ENCODE data around the gene MACROD2. TPM values are rescaled to one million over a fixed set of nuclear protein-coding genes. Genes with fewer than 3 reads are reported as not detected.

The MACROD2 gene
- total RNA-seq, 4 donors from 2014 or later, result 8.7 to 17.8 (median 10.8) TPM

- TF ChIP-seq, protein P1, sequence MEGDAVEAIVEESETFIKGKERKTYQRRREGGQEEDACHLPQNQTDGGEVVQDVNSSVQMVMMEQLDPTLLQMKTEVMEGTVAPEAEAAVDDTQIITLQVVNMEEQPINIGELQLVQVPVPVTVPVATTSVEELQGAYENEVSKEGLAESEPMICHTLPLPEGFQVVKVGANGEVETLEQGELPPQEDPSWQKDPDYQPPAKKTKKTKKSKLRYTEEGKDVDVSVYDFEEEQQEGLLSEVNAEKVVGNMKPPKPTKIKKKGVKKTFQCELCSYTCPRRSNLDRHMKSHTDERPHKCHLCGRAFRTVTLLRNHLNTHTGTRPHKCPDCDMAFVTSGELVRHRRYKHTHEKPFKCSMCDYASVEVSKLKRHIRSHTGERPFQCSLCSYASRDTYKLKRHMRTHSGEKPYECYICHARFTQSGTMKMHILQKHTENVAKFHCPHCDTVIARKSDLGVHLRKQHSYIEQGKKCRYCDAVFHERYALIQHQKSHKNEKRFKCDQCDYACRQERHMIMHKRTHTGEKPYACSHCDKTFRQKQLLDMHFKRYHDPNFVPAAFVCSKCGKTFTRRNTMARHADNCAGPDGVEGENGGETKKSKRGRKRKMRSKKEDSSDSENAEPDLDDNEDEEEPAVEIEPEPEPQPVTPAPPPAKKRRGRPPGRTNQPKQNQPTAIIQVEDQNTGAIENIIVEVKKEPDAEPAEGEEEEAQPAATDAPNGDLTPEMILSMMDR (IDR thresholded peaks at IDR 0.05), result no peak
- no peak for TF ChIP-seq POLR2A (IDR thresholded peaks at IDR 0.05)
- no peak overlapping the region for H3K4me3 ChIP-seq (replicated peaks in 1 of 3)
- 83 to 90% methylated on average over 5 of the region's 5 CpGs for WGBS, 2 donors
- no peaks in the 10 kb centered on the region for H3K9me3 ChIP-seq
- H3K36me3 ChIP-seq, result no peaks in the 10 kb centered on the region
- H3K27me3 ChIP-seq, result no peaks in the 10 kb centered on the region
- H3K27ac ChIP-seq, result no peak overlapping the region
- no peaks in the 10 kb centered on the region for H3K4me1 ChIP-seq
- intact Hi-C loops (cut with DNase I), result no loop called here
- no peak for DNase-seq
These were observed 884.5 kb downstream of the MACROD2 start for GRCh38 chr20:14879839-14880238.

GRCh38 chr20:14881518-14881917, 886.2 kb downstream of the MACROD2 start:
- DNase-seq, result no peak
- Histone ChIP-seq H3K9me3 (no peaks in the 10 kb centered on the region), H3K4me3 (replicated peaks in 1 of 3) (no peak overlapping the region), H3K36me3 (no peaks in the 10 kb centered on the region), H3K4me1 (no peaks in the 10 kb centered on the region), H3K27me3 (no peaks in the 10 kb centered on the region), H3K27ac (no peak overlapping the region)
- intact Hi-C loops (cut with DNase I), result no loop called here
- no peak for TF ChIP-seq POLR2A (IDR thresholded peaks at IDR 0.05)
- TF ChIP-seq, protein P1 (IDR thresholded peaks at IDR 0.05), result no peak
- 90 to 98% methylated on average over 2 of the region's 2 CpGs for WGBS, 2 donors

GRCh38 chr20:14882157-14882556, 886.8 kb downstream of the MACROD2 start:
- WGBS, 2 donors, result 78 to 96% methylated on average over 2 of the region's 2 CpGs
- no peak overlapping the region for H3K27ac ChIP-seq
- no peaks in the 10 kb centered on the region for H3K9me3 ChIP-seq
- no peak overlapping the region for H3K4me3 ChIP-seq (replicated peaks in 1 of 3)
- H3K4me1 ChIP-seq, result no peaks in the 10 kb centered on the region
- H3K36me3 ChIP-seq, result no peaks in the 10 kb centered on the region
- DNase-seq, result no peak
- no peaks in the 10 kb centered on the region for H3K27me3 ChIP-seq
- TF ChIP-seq, protein P1 (IDR thresholded peaks at IDR 0.05), result no peak
- no peak for TF ChIP-seq POLR2A (IDR thresholded peaks at IDR 0.05)
- intact Hi-C loops (cut with DNase I), result no loop called here

GRCh38 chr20:14882846-14883245, 887.5 kb downstream of the MACROD2 start:
- Histone ChIP-seq H3K36me3 (no peaks in the 10 kb centered on the region), H3K4me3 (replicated peaks in 1 of 3) (no peak overlapping the region), H3K27me3 (no peaks in the 10 kb centered on the region), H3K9me3 (no peaks in the 10 kb centered on the region), H3K27ac (no peak overlapping the region), H3K4me1 (no peaks in the 10 kb centered on the region)
- intact Hi-C loops (cut with DNase I), result no loop called here
- TF ChIP-seq, protein P1 (IDR thresholded peaks at IDR 0.05), result no peak
- no peak for DNase-seq

DNA sequence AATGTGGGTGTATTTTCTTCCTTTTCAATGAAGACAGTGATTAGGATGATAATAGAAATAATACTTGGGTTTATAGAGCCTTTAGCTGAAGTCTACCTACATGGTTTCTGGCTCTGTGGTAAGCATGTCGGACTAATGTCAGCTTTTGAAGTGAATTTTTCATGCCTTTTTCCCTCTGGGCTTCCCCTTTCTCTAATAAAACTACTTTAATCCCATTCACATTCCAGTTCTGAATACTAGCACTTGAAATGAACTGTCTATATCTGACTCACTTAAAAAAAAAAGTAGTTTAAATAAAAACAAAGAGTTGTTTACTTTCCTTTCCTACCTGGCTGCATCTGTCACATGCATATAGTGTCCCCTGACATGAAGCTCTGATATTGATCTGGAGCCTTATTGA, 888.0 kb downstream of the MACROD2 start:
- WGBS, 2 donors, result 39 to 52% methylated on average over 1 of the region's 1 CpG
- H3K27me3 ChIP-seq, result no peaks in the 10 kb centered on the region

More for the DNA sequence above, 888.0 kb downstream of the MACROD2 start:
- DNase-seq, result no peak
- Histone ChIP-seq H3K9me3 (no peaks in the 10 kb centered on the region), H3K27ac (no peak overlapping the region), H3K4me3 (replicated peaks in 1 of 3) (no peak overlapping the region), H3K36me3 (no peaks in the 10 kb centered on the region), H3K4me1 (no peaks in the 10 kb centered on the region)
- intact Hi-C loops (cut with DNase I), result no loop called here
- TF ChIP-seq, protein P1 (IDR thresholded peaks at IDR 0.05), result no peak
- no peak for TF ChIP-seq POLR2A (IDR thresholded peaks at IDR 0.05)
